ENCODE measurements around the gene RASSF4. TPM values are rescaled to one million over a fixed set of nuclear protein-coding genes. Genes with fewer than 3 reads are reported as not detected.

Gene RASSF4
- total RNA-seq, 1 experiment from 2014 or later: 11.5 TPM

DNA sequence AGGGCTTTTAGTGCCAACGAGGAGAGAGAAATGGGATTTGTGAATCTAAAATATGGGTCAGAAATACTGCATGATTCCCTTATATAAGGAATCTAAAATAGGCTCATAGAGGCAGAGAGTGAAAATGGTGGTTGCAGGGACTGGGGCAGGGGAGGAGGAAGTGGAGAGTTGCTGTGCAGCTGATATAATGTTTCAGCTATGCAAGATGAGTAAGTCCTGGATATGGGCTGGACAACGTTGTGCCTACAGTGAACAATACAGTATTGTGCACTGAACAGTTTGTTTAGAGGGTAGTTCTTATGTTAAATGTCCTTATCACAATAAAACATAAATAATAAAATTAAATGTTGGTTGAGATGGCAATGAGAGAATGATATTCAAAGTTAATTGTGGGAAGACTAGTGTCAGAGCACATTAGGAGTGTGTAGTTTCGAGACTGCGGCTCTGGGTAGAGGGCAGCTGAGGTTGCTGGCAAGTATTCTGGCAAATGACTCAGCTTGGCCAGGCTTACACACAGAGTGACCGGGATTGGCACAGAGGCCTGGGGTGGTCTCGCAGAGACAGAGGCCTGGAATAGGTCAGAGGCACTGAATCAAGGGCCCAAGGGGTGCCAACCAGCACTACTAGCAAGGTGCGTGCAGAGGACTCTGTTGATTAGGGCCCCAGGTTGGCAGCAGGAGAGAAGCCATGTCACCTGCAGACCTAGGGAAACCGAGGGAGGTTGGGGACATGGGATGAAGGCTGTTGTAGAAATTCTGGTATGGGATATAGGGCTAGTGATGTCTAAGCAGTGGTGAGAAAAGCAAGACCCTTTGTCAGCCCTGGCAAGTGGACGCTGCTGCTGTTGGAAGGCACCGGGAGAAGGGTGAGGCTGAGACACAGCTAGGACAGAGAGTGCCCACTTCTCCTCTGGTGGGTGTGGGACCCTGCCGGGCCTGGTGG lies 21.8 kb downstream of the RASSF4 start:
- no peak overlapping the region for H3K4ac ChIP-seq (ENCODE audit: low read depth, low read length)
- H3K79me1 ChIP-seq (ENCODE audit: insufficient read depth, low read depth, low read length, poor library complexity, severe bottlenecking): no peaks in the 10 kb centered on the region
- no peak overlapping the region for H3K56ac ChIP-seq (ENCODE audit: insufficient read length, low read depth, low read length)
- WGBS (ENCODE audit: extremely low coverage, insufficient read length, low lambda C conversion rate): no CpG with 5 or more reads among the region's 11 CpGs
- H2AFZ ChIP-seq (ENCODE audit: low read length): no peak overlapping the region
- no peak overlapping the region for H2BK5ac ChIP-seq (ENCODE audit: insufficient read length, low read length)
- H3K23ac ChIP-seq (ENCODE audit: insufficient read length, low read depth, low read length): no peak overlapping the region
- no peak overlapping the region for H2BK20ac ChIP-seq (ENCODE audit: low read depth, low read length, poor library complexity, severe bottlenecking)
- no peak overlapping the region for H3K18ac ChIP-seq (ENCODE audit: insufficient read length, low read depth, low read length)
- no peak overlapping the region for H3T11ph ChIP-seq (ENCODE audit: low read length)
- no peaks in the 10 kb centered on the region for H3K23me2 ChIP-seq (ENCODE audit: insufficient read length, low read depth, low read length, poor library complexity, severe bottlenecking)
- H3K4me2 ChIP-seq (ENCODE audit: insufficient read depth, insufficient read length, low read length): no peak overlapping the region
- no peak overlapping the region for H2BK15ac ChIP-seq (ENCODE audit: low read depth, low read length)
- H2BK12ac ChIP-seq (ENCODE audit: insufficient read length, low read depth, low read length): no peak overlapping the region
- H3K4me1 Mint-ChIP-seq: peaks cover 57 to 62% of the 10 kb centered on the region in 2 experiments
- no peak overlapping the region for H2BK120ac ChIP-seq (ENCODE audit: low read depth, low read length, poor library complexity, severe bottlenecking)
- H4K5ac ChIP-seq (ENCODE audit: insufficient read length, low read depth, low read length): no peak overlapping the region
- no peaks in the 10 kb centered on the region for H4K20me1 ChIP-seq (ENCODE audit: control insufficient read depth, insufficient read depth, insufficient read length)
- no peaks in the 10 kb centered on the region for H3K9me3 Mint-ChIP-seq
- H4K8ac ChIP-seq (replicated peaks; ENCODE audit: insufficient read length, low read depth, low read length): no peak overlapping the region
- no peak for DNase-seq
- H3K27me3 ChIP-seq (ENCODE audit: insufficient read depth, low read length): no peaks in the 10 kb centered on the region
- peaks cover 7% of the 10 kb centered on the region for H3K27me3 Mint-ChIP-seq (ENCODE audit: low read depth)
- no peak overlapping the region for H2AK5ac ChIP-seq (ENCODE audit: insufficient read length, low read length)
- H3K79me2 ChIP-seq (ENCODE audit: insufficient read depth, low read length): no peaks in the 10 kb centered on the region
- no peak overlapping the region for H4K91ac ChIP-seq (ENCODE audit: insufficient read length, low read depth, low read length)
- peak overlapping the region in 2 of 3 experiments; percentile 29 to 64; a peak in 3 of 7 replicates for H3K27ac Mint-ChIP-seq
- no peak overlapping the region for H3K14ac ChIP-seq (ENCODE audit: insufficient read depth, low read length)
- H3K27ac ChIP-seq (ENCODE audit: insufficient read length, low read depth, low read length): no peak overlapping the region
- peaks cover 3 to 7% (median 4%) of the 10 kb centered on the region in 3 experiments; a peak in 3 of 7 replicates for H3K36me3 Mint-ChIP-seq (ENCODE audit: insufficient read depth in 1 of 3, low read depth in 3 of 3)
- H3K4me1 ChIP-seq (ENCODE audit: insufficient read depth, low read length): peaks cover 11% of the 10 kb centered on the region; the same call in 1 of the 2 replicates
- no peak overlapping the region for H3K4me3 Mint-ChIP-seq
- no peak overlapping the region for H3K9ac ChIP-seq (ENCODE audit: extremely low read depth, insufficient read length, low read length)
- H3K9me3 ChIP-seq (ENCODE audit: control insufficient read depth, low read depth, low read length): no peaks in the 10 kb centered on the region
- TF ChIP-seq, protein P1, sequence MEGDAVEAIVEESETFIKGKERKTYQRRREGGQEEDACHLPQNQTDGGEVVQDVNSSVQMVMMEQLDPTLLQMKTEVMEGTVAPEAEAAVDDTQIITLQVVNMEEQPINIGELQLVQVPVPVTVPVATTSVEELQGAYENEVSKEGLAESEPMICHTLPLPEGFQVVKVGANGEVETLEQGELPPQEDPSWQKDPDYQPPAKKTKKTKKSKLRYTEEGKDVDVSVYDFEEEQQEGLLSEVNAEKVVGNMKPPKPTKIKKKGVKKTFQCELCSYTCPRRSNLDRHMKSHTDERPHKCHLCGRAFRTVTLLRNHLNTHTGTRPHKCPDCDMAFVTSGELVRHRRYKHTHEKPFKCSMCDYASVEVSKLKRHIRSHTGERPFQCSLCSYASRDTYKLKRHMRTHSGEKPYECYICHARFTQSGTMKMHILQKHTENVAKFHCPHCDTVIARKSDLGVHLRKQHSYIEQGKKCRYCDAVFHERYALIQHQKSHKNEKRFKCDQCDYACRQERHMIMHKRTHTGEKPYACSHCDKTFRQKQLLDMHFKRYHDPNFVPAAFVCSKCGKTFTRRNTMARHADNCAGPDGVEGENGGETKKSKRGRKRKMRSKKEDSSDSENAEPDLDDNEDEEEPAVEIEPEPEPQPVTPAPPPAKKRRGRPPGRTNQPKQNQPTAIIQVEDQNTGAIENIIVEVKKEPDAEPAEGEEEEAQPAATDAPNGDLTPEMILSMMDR (conservative IDR thresholded peaks at IDR 0.05): no peak
